GM18502 (cell line): ENCODE data around the gene NT5DC3.
A peak's percentile ranks its signal among the peaks of the same experiment; 100 is the strongest.
"Not testable (repeated sequence)": the region's sequence is repeated elsewhere in the genome, so short reads cannot be mapped to it uniquely, and the experiment has no call there.

ENCODE experiments used
- ATAC-seq: cut with Tn5 transposase; IDR thresholded peaks from one replicate; pipeline ENCODE4 v1.9.1; 2021; ENCODE audit warnings: mild to moderate bottlenecking; ENCODE audit not compliant: unreplicated experiment, poor library complexity

Gene NT5DC3

GRCh38 chr12:103855896-103856657 lies 15.0 kb upstream of the NT5DC3 start:
- no peak for ATAC-seq

DNA sequence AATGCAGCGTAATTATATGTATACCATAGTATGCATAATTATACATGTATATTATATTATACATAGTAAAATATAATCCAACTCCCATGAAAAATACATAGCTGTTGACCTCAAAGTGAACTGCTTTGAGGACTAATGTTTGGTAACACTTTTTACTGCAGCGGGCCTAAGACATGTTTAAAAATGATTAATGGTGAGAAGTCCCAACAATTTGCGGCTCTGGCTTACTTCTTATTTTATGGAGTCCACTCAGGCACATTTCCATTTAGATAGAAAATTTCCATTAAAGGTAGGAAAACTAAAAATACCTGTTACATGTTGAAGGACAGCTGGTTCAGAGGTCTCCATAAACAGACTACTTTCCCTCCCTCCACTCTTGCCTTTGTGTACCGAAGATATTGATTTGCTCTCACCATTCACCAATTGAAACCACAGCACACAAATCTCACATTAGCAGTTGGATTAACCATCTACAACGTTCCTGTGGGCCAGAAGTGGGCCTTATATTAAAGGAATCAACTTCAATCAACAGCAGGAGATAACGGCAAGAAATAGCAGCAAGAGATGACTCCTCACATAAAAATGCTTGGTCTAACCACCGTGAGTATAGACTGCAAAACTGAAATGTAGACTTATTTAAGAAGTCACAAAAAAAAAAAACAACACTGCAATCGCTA lies 14.1 kb upstream of the NT5DC3 start:
- no peak for ATAC-seq

- ATAC-seq: no peak
Observed at GRCh38 chr12:103854372-103854973, 13.4 kb upstream of the NT5DC3 start.

DNA sequence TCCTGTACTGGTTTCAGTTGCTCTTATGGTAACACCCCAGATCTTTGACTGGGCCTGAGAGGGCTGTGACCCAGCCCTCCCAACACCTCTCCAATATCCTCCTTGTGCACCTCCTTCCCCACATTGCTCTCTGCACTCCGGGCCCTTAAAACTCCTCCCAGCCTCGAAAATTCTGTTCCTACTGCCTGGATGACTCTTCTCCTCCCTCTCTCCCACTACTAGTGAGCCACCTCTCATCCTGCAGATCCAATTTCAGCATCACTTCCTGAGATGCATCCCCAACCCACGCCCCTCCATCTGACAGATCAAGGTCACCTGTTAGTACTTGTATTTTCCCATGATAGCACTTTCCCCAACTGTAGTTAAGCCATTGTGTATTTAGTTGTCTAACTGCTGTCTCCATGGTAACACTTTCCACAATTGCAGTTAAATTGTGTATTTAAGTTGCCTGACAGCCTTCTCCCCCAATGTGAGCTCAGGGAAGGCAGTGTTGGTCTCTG lies 11.5 kb upstream of the NT5DC3 start:
- ATAC-seq: no peak

- ATAC-seq: no peak
Observed at GRCh38 chr12:103851127-103851526, 10.1 kb upstream of the NT5DC3 start.

DNA sequence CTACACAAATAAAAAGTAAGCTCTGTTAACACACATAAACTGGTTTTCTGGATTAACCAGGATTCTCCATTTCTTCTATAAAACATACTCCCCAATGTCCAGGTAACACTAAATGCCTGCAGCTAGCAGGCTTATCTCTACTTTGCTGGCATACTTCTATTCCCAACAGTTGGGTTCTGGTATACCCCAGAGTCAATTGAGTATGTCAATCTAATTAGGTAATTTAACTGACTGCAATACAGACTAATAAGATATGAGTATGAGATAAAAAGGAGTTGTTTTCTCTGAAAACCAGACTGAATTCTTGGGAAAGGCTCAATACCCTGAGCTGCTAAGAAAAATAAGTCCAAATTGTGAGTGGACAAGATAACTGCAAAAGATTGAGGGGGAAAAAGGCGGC lies 9.4 kb upstream of the NT5DC3 start:
- no peak for ATAC-seq

- no peak for ATAC-seq
Observed at GRCh38 chr12:103848917-103849491, 8.0 kb upstream of the NT5DC3 start.

GRCh38 chr12:103848143-103848542 lies 7.1 kb upstream of the NT5DC3 start:
- no peak for ATAC-seq

GRCh38 chr12:103846415-103846814 lies 5.4 kb upstream of the NT5DC3 start:
- no peak for ATAC-seq

DNA sequence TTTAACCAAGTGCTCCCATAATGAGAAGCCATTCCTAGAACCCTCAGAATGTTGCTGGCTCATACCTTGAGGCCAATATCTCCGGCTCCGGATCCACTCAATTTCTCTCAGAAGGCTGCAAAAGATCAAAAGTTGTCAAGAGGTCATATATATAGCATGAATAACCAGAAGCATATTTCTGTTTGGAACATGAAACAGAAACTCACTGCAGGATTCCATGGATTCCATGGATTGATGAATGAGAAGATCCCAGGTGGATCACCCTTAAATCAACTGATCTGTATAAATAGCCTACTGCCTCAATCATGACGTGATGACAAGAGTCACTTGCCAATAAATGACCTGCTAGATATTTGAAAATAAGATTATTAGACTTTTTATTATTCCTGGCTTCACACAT lies 3.3 kb upstream of the NT5DC3 start:
- no peak for ATAC-seq

- ATAC-seq: peak; percentile 16
Observed at GRCh38 chr12:103841690-103842584, 903 bp upstream of the NT5DC3 start.

DNA sequence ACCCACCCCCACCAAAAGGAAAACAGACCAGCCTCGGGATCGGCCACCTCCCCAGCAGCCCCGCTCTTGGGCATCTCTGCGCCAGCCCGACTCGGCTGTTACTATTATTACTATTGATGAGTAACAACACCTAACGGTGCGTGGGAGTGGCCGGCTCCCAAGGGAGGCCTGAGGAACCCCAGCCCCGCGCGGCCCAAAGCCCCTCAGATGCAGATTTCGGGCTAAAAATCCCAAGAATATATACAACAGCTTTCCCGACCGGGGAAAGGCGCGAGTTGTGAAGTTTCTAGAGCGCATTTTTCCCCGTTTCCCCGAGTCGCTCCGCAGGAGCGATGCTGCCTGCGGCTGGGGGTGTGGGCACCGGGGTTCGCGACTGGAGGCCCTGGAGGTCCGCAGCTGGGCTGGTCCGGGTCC lies 565 bp downstream of the NT5DC3 start:
- ATAC-seq: peak; percentile 38

DNA sequence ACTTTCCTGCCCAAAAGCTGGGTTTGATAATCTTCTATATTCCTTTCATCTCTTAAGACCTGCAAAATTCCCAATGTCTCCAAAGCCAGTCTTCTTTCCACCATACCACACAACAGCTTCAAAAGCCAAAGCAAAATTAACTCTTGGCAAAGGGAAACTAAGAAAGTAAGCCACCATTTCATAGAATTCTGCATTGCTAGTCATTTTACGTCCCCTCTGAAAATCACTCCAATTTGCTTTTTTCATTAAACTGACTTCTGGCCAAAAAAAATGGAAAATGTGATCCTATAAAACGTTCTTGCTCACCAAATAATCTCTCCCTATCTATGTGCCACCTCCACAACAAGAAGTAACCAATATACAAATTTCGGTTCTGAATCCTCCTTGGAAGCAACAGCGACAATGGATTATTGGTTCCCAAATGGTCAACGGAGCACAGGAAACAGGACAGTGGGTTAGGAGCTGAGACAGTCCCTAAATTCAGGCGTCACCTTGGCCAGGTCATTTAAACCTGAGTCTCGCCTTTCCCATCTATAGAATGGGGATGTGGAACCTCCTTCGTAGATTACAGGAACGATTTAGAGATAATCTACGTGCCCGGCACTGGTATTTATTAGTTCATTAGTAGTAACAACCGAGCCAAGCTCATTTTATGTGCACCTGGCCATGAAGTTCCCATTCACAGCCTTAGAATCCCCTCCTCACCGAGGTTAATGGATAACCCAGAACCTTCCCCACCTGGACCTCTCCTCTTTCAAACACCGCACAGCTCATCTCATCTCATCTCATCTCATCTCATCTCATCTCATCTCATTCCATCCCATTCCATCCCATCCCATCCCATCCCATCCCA lies 1.2 kb downstream of the NT5DC3 start:
- ATAC-seq: no peak

- ATAC-seq: no peak
Observed at GRCh38 chr12:103839103-103839502, 1.9 kb downstream of the NT5DC3 start.

GRCh38 chr12:103838254-103838914 lies 2.6 kb downstream of the NT5DC3 start:
- no peak for ATAC-seq

- ATAC-seq: no peak
Observed at GRCh38 chr12:103836345-103836744, 4.7 kb downstream of the NT5DC3 start.

DNA sequence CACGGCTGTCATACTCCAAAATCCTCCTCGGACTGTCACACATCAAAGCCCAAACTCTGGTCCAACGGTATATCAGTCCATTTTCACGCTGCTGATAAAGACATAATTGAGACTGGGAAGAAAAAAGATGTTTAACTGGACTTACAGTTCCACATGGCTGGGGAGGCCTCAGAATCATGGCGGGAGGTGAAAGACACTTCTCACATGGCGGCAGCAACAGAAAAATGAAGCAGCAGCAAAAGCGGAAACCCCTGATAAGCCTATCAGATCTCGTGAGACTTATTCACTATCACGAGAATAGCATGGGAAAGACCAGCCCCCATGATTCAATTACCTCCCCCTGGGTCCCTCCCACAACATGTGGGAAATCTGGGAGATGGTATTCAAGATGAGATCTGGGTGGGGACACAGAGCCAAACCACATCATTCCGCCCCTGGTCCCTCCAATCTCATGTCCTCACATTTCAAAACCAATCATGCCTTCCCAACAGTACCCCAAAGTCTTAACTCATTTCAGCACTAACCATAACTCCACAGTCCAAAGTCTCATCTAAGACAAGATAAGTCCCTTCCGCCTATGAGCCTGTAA lies 5.2 kb downstream of the NT5DC3 start:
- ATAC-seq: not testable (repeated sequence)

- ATAC-seq: no peak
Observed at GRCh38 chr12:103834942-103835341, 6.1 kb downstream of the NT5DC3 start.
